K562 (cell line): Measurements from ENCODE around the gene IRS1. TPM values are rescaled to one million over a fixed set of nuclear protein-coding genes. Genes with fewer than 3 reads are reported as not detected.

Experiments
- CHD1 ChIP-seq: fragments of 200-600 bp; sonication (generic); IDR thresholded peaks from one replicate; pipeline ENCODE4 v1.6.1; 2012; ENCODE audit warnings: mild to moderate bottlenecking, moderate library complexity, low read length, inconsistent platforms
- DMBX1 ChIP-seq: fragments of 250-450 bp; sonication (Bioruptor Pico); IDR thresholded peaks from 2 replicates; pipeline ENCODE4 v1.8.0; 2022; ENCODE audit warnings: inconsistent platforms, mild to moderate bottlenecking, moderate library complexity, borderline replicate concordance
- DNMT1 ChIP-seq: fragments of 450-650 bp; IDR thresholded peaks from 2 replicates; pipeline ENCODE4 v1.6.1; 2016; ENCODE audit warnings: antibody characterized with exemption, mild to moderate bottlenecking
- FOS ChIP-seq: IDR thresholded peaks from 3 replicates; pipeline ENCODE4 v1.6.1; 2011; ENCODE audit not compliant: insufficient read length; ENCODE audit errors: extremely low read depth
- GABPA ChIP-seq: fragments of 200-800 bp; sonication (Bioruptor generic); conservative IDR thresholded peaks from 2 replicates; pipeline ENCODE4 v1.6.1; 2016; ENCODE audit warnings: low read depth, missing genetic modification characterization, missing compliant biosample characterization
- HIVEP1 ChIP-seq: fragments of 250-450 bp; sonication (Bioruptor Pico); IDR thresholded peaks from 2 replicates; pipeline ENCODE4 v1.4.0; 2020; ENCODE audit warnings: mild to moderate bottlenecking
- HOXB6 ChIP-seq: fragments of 250-450 bp; sonication (Bioruptor Pico); IDR thresholded peaks from 2 replicates; pipeline ENCODE4 v1.5.1; 2022; ENCODE audit warnings: mild to moderate bottlenecking, borderline replicate concordance
- MTA2 ChIP-seq: fragments of 450-650 bp; IDR thresholded peaks from 2 replicates; pipeline ENCODE4 v1.6.1; 2016; ENCODE audit warnings: low read depth
- MXI1 ChIP-seq: IDR thresholded peaks from 2 replicates; pipeline ENCODE4 v1.6.1; 2011; ENCODE audit warnings: low read depth, mild to moderate bottlenecking, improper control_type of control experiment, low read length
- NBN ChIP-seq: fragments of 450-650 bp; IDR thresholded peaks from 2 replicates; pipeline ENCODE4 v1.6.1; 2016; ENCODE audit warnings: low read depth, mild to moderate bottlenecking
- NCOA2 ChIP-seq, 2 experiments: fragments of 450-650 bp; IDR thresholded peaks; 2 replicates each; pipeline ENCODE4 v1.6.1; 2018; ENCODE audit warnings: mild to moderate bottlenecking in 2 of 2, moderate library complexity in 1 of 2; ENCODE audit not compliant: partially characterized antibody in 2 of 2
- NCOA6 ChIP-seq: fragments of 450-650 bp; IDR thresholded peaks from 2 replicates; pipeline ENCODE4 v1.6.1; 2017; ENCODE audit warnings: mild to moderate bottlenecking
- NEUROD1 ChIP-seq: fragments of 150-350 bp; IDR thresholded peaks from 2 replicates; pipeline ENCODE4 v1.6.1; 2014; ENCODE audit warnings: borderline replicate concordance, low read length, low read depth; ENCODE audit not compliant: partially characterized antibody
- NR1H2 ChIP-seq: sonication (generic); formaldehyde crosslinking; IDR thresholded peaks from 2 replicates; pipeline ENCODE4 v1.4.0; 2020; ENCODE audit warnings: mild to moderate bottlenecking, missing genetic modification reagents
- POLR2AphosphoS2 ChIP-seq: IDR thresholded peaks from 2 replicates; pipeline ENCODE4 v1.6.1; 2012; ENCODE audit warnings: low read length, improper control_type of control experiment
- RAD21 ChIP-seq, 2 experiments: fragments of 250-450 bp in 1 of 2; fragments of 450-650 bp in 1 of 2; sonication (Bioruptor Pico) in 1 of 2; formaldehyde crosslinking in 1 of 2; IDR thresholded peaks in 1 of 2; conservative IDR thresholded peaks in 1 of 2; 2 replicates each; pipeline versions ENCODE4 v1.4.0 to v1.8.0; 2020 to 2022; ENCODE audit warnings: mild to moderate bottlenecking in 2 of 2, moderate library complexity in 1 of 2
- RBFOX2 ChIP-seq: fragments of 200-400 bp; formaldehyde crosslinking; IDR thresholded peaks from 2 replicates; pipeline ENCODE4 v1.6.1; 2017; ENCODE audit warnings: low read depth, mild to moderate bottlenecking, low read length, moderate library complexity
- SMARCC2 ChIP-seq: fragments of 450-650 bp; IDR thresholded peaks from 2 replicates; pipeline ENCODE4 v1.6.1; 2017; ENCODE audit warnings: antibody characterized with exemption, moderate library complexity, mild to moderate bottlenecking, low read depth
- SP1 ChIP-seq: sonication (generic); formaldehyde crosslinking; IDR thresholded peaks from 2 replicates; pipeline ENCODE4 v1.8.1; 2022; ENCODE audit warnings: mild to moderate bottlenecking, missing genetic modification reagents
- SREBF1 ChIP-seq: fragments of 150-350 bp; IDR thresholded peaks from 2 replicates; pipeline ENCODE4 v1.6.1; 2014; ENCODE audit warnings: antibody characterized with exemption, low read depth, low read length, borderline replicate concordance
- TAF9B ChIP-seq: fragments of 450-650 bp; IDR thresholded peaks from 2 replicates; pipeline ENCODE4 v1.6.1; 2018; ENCODE audit warnings: mild to moderate bottlenecking; ENCODE audit not compliant: partially characterized antibody
- TFE3 ChIP-seq: fragments of 450-650 bp; formaldehyde crosslinking; IDR thresholded peaks from 2 replicates; pipeline ENCODE4 v1.4.0; 2020; ENCODE audit warnings: mild to moderate bottlenecking, mixed read lengths
- XRCC3 ChIP-seq: fragments of 450-650 bp; IDR thresholded peaks from 2 replicates; pipeline ENCODE4 v1.6.1; 2017; ENCODE audit warnings: mild to moderate bottlenecking, moderate library complexity
- ZNF133 ChIP-seq: fragments of 250-450 bp; sonication (Bioruptor Pico); IDR thresholded peaks from 2 replicates; pipeline ENCODE4 v1.4.0; 2020; ENCODE audit warnings: mild to moderate bottlenecking
- ZNF134 ChIP-seq: fragments of 250-450 bp; sonication (Bioruptor Pico); conservative IDR thresholded peaks from 2 replicates; pipeline ENCODE4 v1.4.0; 2020
- ZNF212 ChIP-seq: fragments of 450-650 bp; formaldehyde crosslinking; IDR thresholded peaks from 2 replicates; pipeline ENCODE4 v1.4.0; 2020; ENCODE audit warnings: mild to moderate bottlenecking
- ZNF644 ChIP-seq: fragments of 200-800 bp; sonication (Bioruptor generic); IDR thresholded peaks from 2 replicates; pipeline ENCODE4 v1.6.1; 2016; ENCODE audit warnings: low read depth, missing genetic modification characterization, missing compliant biosample characterization
- ZNF77 ChIP-seq: fragments of 250-450 bp; sonication (Bioruptor Pico); IDR thresholded peaks from 2 replicates; pipeline ENCODE4 v1.5.0; 2020
- ZNF780A ChIP-seq: fragments of 250-450 bp; sonication (Bioruptor Pico); IDR thresholded peaks from 2 replicates; pipeline ENCODE4 v1.5.0; 2021; ENCODE audit warnings: mild to moderate bottlenecking
- ZSCAN29 ChIP-seq: fragments of 450-650 bp; IDR thresholded peaks from 2 replicates; pipeline ENCODE4 v1.6.1; 2017
- polyA plus RNA-seq, 8 experiments: library from polyadenylated mRNA; depleted of rRNA in 4 of 8; stranded (reverse) in 5 of 8; unstranded in 3 of 8; fragments of >200 nt; fragmentation: Nextera tagmentation in 2 of 8; fragmentation: Illumina TruSeq in 1 of 8; extraction: Ambion mirVana in 2 of 8; extraction: Trizol in 1 of 8; gene quantifications; 2 replicates each; pipeline versions ENCODE4 v1.2.1 to v1.2.3, GENCODE V29; 2011 to 2014; ENCODE audit warnings: inconsistent platforms in 1 of 8, missing spikeins in 1 of 8
- total RNA-seq, 7 experiments: library from RNA; depleted of rRNA in 6 of 7; stranded (reverse); fragments of >200 nt in 6 of 7; fragmentation: Illumina TruSeq in 2 of 7; extraction: Trizol in 2 of 7; gene quantifications; 2 replicates each; pipeline versions ENCODE4 v1.2.1 to v1.2.3, GENCODE V29; 2011 to 2021; ENCODE audit warnings: low replicate concordance in 1 of 7
- TF ChIP-seq, protein P1 (sequence below): sonication (generic); IDR thresholded peaks from 2 replicates; pipeline ENCODE4 v1.6.1; 2016

Gene IRS1
- total and polyA plus RNA-seq, 9 of the 15 experiments (the other 6 are each of a cell fraction or from before 2014, with no cell fraction given), result under 0.01 to 0.31 (median 0.08) TPM; not detected in 1

DNA sequence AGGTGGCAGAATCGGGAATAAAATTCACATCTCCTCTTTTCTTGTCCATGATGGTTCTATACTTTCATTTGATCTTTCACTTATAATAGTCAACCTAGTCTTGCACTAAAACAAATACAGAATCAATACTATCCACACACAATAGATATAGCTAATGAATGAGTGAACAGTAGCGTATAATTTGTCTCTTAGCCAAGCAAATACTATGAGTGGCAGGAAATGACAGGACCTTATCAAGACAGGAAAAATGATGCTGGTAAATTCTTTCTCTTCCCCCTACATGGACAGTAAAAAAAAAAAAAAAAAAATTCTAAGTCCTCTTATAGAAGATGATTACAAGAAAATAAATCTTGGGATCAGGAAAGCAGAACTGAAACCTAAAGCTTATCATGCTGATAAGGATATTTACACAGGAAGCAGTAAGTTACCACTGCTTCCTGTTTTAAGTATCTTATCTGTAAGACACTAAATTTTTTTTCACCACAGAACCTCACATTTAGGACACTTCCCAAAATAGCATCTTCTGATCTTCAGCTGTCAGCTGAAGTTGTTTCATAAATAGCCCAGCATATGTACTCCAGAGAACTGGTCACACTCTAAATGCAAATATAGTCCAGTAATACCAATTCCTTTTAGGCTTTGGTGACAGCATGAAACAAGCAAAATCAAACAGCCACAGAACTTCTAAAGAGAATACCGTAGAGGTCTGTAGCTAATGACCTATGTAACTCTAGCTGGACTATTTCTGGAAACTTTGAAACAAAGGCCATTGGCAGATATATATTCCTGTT lies 27.0 kb downstream of the IRS1 start (continued):
- TF ChIP-seq ZNF212 (CRISPR knock-in tag) (no peak), NBN (peak; percentile 71; the same call in 1 of the 2 replicates), ZSCAN29 (no peak), DNMT1 (no peak), NEUROD1 (no peak), HOXB6 (CRISPR knock-in tag) (no peak), TFE3 (CRISPR knock-in tag) (no peak), SREBF1 (no peak), ZNF780A (CRISPR knock-in tag) (no peak), NCOA6 (no peak), FOS (no peak), HIVEP1 (CRISPR knock-in tag) (no peak), RAD21 (CRISPR knock-in tag; conservative IDR thresholded peaks at IDR 0.05 in 1 of 2, IDR thresholded peaks at IDR 0.05 in 1 of 2) (no peak), MTA2 (peak; percentile 70), NCOA2 (IDR thresholded peaks at IDR 0.05; ENCODE audit: partially characterized antibody in 2 of 2) (peak; percentile 66 to 79), ZNF134 (CRISPR knock-in tag) (no peak), POLR2AphosphoS2 (no peak), RBFOX2 (no peak), DMBX1 (CRISPR knock-in tag) (no peak), ZNF77 (CRISPR knock-in tag) (no peak), ZNF644 (tag) (no peak), GABPA (peak; percentile 83), ZNF133 (CRISPR knock-in tag) (no peak), SP1 (no peak), CHD1 (no peak), TAF9B (peak; percentile 58), NR1H2 (CRISPR knock-in tag) (no peak), SMARCC2 (peak; percentile 86; the same call in 1 of the 2 replicates), MXI1 (no peak), XRCC3 (no peak)
- TF ChIP-seq, protein P1, sequence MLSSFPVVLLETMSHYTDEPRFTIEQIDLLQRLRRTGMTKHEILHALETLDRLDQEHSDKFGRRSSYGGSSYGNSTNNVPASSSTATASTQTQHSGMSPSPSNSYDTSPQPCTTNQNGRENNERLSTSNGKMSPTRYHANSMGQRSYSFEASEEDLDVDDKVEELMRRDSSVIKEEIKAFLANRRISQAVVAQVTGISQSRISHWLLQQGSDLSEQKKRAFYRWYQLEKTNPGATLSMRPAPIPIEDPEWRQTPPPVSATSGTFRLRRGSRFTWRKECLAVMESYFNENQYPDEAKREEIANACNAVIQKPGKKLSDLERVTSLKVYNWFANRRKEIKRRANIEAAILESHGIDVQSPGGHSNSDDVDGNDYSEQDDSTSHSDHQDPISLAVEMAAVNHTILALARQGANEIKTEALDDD, result no peak
